ENCODE measurements around the gene INPP5A. TPM values are rescaled to one million over a fixed set of nuclear protein-coding genes. Genes with fewer than 3 reads are reported as not detected.
A peak's percentile ranks its signal among the peaks of the same experiment; 100 is the strongest.

The INPP5A gene
- total RNA-seq, 3 donors from 2014 or later: 26.6 to 50.6 (median 38.7) TPM

- Histone ChIP-seq H3K9me3 (peaks cover 17 to 27% of the 10 kb centered on the region in 2 donors), H3K27ac (no peak overlapping the region), H3K27me3 (no peaks in the 10 kb centered on the region), H3K4me3 (no peak overlapping the region), H3K4me1 (no peaks in the 10 kb centered on the region), H3K36me3 (no peaks in the 10 kb centered on the region)
- TF ChIP-seq CTCF (IDR thresholded peaks at IDR 0.05) (no peak), POLR2A (IDR thresholded peaks at IDR 0.05) (no peak), POLR2AphosphoS5 (IDR thresholded peaks at IDR 0.05) (no peak)
- intact Hi-C loops (cut with DNase I; ENCODE audit: low total_unique reads): no loop called here
- DNase-seq (ENCODE audit: low spot score in 2 of 2): no peak
Measured at GRCh38 chr10:132616170-132616995, 78.8 kb downstream of the INPP5A start.

- no peak overlapping the region for H3K4me3 ChIP-seq
- no peak overlapping the region for H3K27ac ChIP-seq
- peaks cover 17 to 28% of the 10 kb centered on the region in 2 donors for H3K9me3 ChIP-seq
- no peak for TF ChIP-seq POLR2A (IDR thresholded peaks at IDR 0.05)
- TF ChIP-seq CTCF (IDR thresholded peaks at IDR 0.05): no peak
- TF ChIP-seq POLR2AphosphoS5 (IDR thresholded peaks at IDR 0.05): no peak
- intact Hi-C loops (cut with DNase I; ENCODE audit: low total_unique reads): no loop called here
- H3K27me3 ChIP-seq: no peaks in the 10 kb centered on the region
- H3K36me3 ChIP-seq: no peaks in the 10 kb centered on the region
- H3K4me1 ChIP-seq: no peaks in the 10 kb centered on the region
- DNase-seq (ENCODE audit: low spot score in 2 of 2): peak in 1 of 2 donors; percentile 54
Measured at GRCh38 chr10:132616996-132617736, 79.6 kb downstream of the INPP5A start.

- Histone ChIP-seq H3K4me1 (no peaks in the 10 kb centered on the region), H3K36me3 (no peaks in the 10 kb centered on the region), H3K27ac (no peak overlapping the region), H3K27me3 (no peaks in the 10 kb centered on the region), H3K9me3 (peaks cover 17 to 28% of the 10 kb centered on the region in 2 donors), H3K4me3 (no peak overlapping the region)
- DNase-seq (ENCODE audit: low spot score in 2 of 2): no peak
- TF ChIP-seq CTCF (IDR thresholded peaks at IDR 0.05) (no peak), POLR2A (IDR thresholded peaks at IDR 0.05) (no peak), POLR2AphosphoS5 (IDR thresholded peaks at IDR 0.05) (no peak)
- intact Hi-C loops (cut with DNase I; ENCODE audit: low total_unique reads): no loop called here
Measured at GRCh38 chr10:132617737-132618052, 80.1 kb downstream of the INPP5A start.

GRCh38 chr10:132618158-132618919 lies 80.8 kb downstream of the INPP5A start:
- no peak for DNase-seq (ENCODE audit: low spot score in 2 of 2)
- Histone ChIP-seq H3K27ac (no peak overlapping the region), H3K27me3 (no peaks in the 10 kb centered on the region), H3K4me3 (no peak overlapping the region), H3K4me1 (no peaks in the 10 kb centered on the region), H3K36me3 (no peaks in the 10 kb centered on the region), H3K9me3 (peaks cover 17 to 28% of the 10 kb centered on the region in 2 donors)
- intact Hi-C loops (cut with DNase I; ENCODE audit: low total_unique reads): no loop called here
- no peak for TF ChIP-seq CTCF (IDR thresholded peaks at IDR 0.05)
